B cell (primary cell): ENCODE data around the gene ZNF614. TPM values are rescaled to one million over a fixed set of nuclear protein-coding genes. Genes with fewer than 3 reads are reported as not detected.

ENCODE experiments used
- ATAC-seq: fragments of 200-7000 bp; cut with Tn5 transposase; one replicate; pipeline ENCODE4 v1.10.0; 2021; ENCODE audit warnings: low read depth, mild to moderate bottlenecking, moderate number of reproducible peaks, moderate library complexity
- CTCF ChIA-PET: fragments of 350-600 bp; sonication (Branson Sonifier 250); formaldehyde crosslinking; loops from one replicate; lab custom pipeline; 2021; ENCODE audit warnings: antibody characterized with exemption, inconsistent platforms; lab: Charles Lee
- POLR2A ChIA-PET: fragments of 350-600 bp; sonication (Branson Sonifier 250); formaldehyde crosslinking; loops from one replicate; lab custom pipeline; 2021; ENCODE audit warnings: antibody characterized with exemption; lab: Charles Lee
- DNase-seq: peaks from one replicate; pipeline ENCODE4 v3.0.0; 2013
- H2AFZ ChIP-seq: 2 replicates; pipeline ENCODE4 v1.6.1; 2012; ENCODE audit warnings: mild to moderate bottlenecking, low read depth, low read length; ENCODE audit not compliant: insufficient read depth, poor library complexity, severe bottlenecking
- H3K27ac ChIP-seq, 2 donors: 1 replicate in 1 of 2; 2 replicates in 1 of 2; pipeline ENCODE4 v1.5.1; 2012 to 2013; ENCODE audit warnings: low read length in 2 of 2, mild to moderate bottlenecking in 2 of 2, moderate library complexity in 1 of 2
- H3K27me3 ChIP-seq, 4 experiments: fragments of 200-600 bp in 1 of 4; sonication (generic) in 1 of 4; replicated peaks in 1 of 4; 1 replicate in 2 of 4; 2 replicates in 2 of 4; pipeline versions ENCODE4 v1.6.1 to v1.7.0; 2013 to 2016; ENCODE audit warnings: low read length in 3 of 4, mild to moderate bottlenecking in 2 of 4, mixed read lengths in 1 of 4, moderate library complexity in 1 of 4; ENCODE audit not compliant: insufficient read depth in 4 of 4, control insufficient read depth in 3 of 4; ENCODE audit errors: control extremely low read depth in 1 of 4
- H3K36me3 ChIP-seq, 2 experiments: replicated peaks in 1 of 2; 1 replicate in 1 of 2; 2 replicates in 1 of 2; pipeline versions ENCODE4 v1.6.1 to v1.7.1; 2013; ENCODE audit warnings: low read length in 1 of 2; ENCODE audit not compliant: insufficient read depth in 2 of 2, control insufficient read depth in 1 of 2; ENCODE audit errors: control extremely low read depth in 1 of 2, extremely low read depth in 1 of 2
- H3K4me1 ChIP-seq, 2 donors: fragments of 200-600 bp in 1 of 2; sonication (generic) in 1 of 2; 1 replicate in 1 of 2; 2 replicates in 1 of 2; pipeline versions ENCODE4 v1.5.1 to v1.6.1; 2013 to 2017; ENCODE audit warnings: low read length in 2 of 2; ENCODE audit not compliant: control insufficient read depth in 2 of 2, insufficient read depth in 2 of 2
- H3K4me2 ChIP-seq: replicated peaks from 2 replicates; pipeline ENCODE3; 2012; ENCODE audit warnings: mild to moderate bottlenecking, low read depth, low read length; ENCODE audit not compliant: poor library complexity, severe bottlenecking
- H3K4me3 ChIP-seq, 5 experiments: fragments of 200-600 bp in 1 of 5; sonication (generic) in 1 of 5; 1 replicate in 3 of 5; 2 replicates in 2 of 5; pipeline versions ENCODE4 v1.5.1 to v1.7.0; 2011 to 2016; ENCODE audit warnings: low read length in 4 of 5, mild to moderate bottlenecking in 4 of 5, low read depth in 2 of 5, control low read depth in 1 of 5, moderate library complexity in 1 of 5; ENCODE audit not compliant: insufficient read depth in 1 of 5; ENCODE audit errors: control extremely low read depth in 1 of 5, extremely low read depth in 1 of 5
- H3K79me2 ChIP-seq: fragments of 200-600 bp; sonication (generic); one replicate; pipeline ENCODE4 v1.6.0; 2016; ENCODE audit warnings: low read length; ENCODE audit not compliant: control insufficient read depth, insufficient read depth
- H3K9ac ChIP-seq: fragments of 200-600 bp; sonication (generic); 2 replicates; pipeline ENCODE4 v1.6.1; 2017; ENCODE audit warnings: mild to moderate bottlenecking, low read length, moderate library complexity
- H3K9me3 ChIP-seq, 3 donors: one replicate each; pipeline versions ENCODE4 v1.6.1 to v1.7.1; 2013; ENCODE audit warnings: low read length in 2 of 3; ENCODE audit not compliant: control insufficient read depth in 2 of 3, insufficient read depth in 1 of 3; ENCODE audit errors: control extremely low read depth in 1 of 3
- H4K20me1 ChIP-seq: 2 replicates; pipeline ENCODE4 v1.6.0; 2012; ENCODE audit warnings: mild to moderate bottlenecking, low read length; ENCODE audit not compliant: insufficient read depth, control insufficient read depth, poor library complexity, severe bottlenecking
- H3K27ac Mint-ChIP-seq: one replicate; pipeline ENCODE4 v1.8.0; 2021; ENCODE audit warnings: mixed read lengths
- H3K27me3 Mint-ChIP-seq: one replicate; pipeline ENCODE4 v1.8.0; 2021; ENCODE audit warnings: mixed read lengths
- H3K4me1 Mint-ChIP-seq: one replicate; pipeline ENCODE4 v1.8.0; 2021; ENCODE audit warnings: mixed read lengths
- H3K4me3 Mint-ChIP-seq: one replicate; pipeline ENCODE4 v1.8.0; 2021; ENCODE audit warnings: mixed read lengths
- H3K9me3 Mint-ChIP-seq: one replicate; pipeline ENCODE4 v1.8.0; 2022; ENCODE audit warnings: mixed read lengths; ENCODE audit not compliant: insufficient read depth
- CTCF ChIP-seq: fragments of 200-600 bp; IDR thresholded peaks from one replicate; pipeline ENCODE4 v1.8.0; 2022; ENCODE audit warnings: antibody characterized with exemption, mild to moderate bottlenecking
- EZH2 ChIP-seq: IDR thresholded peaks from 2 replicates; pipeline ENCODE4 v1.6.1; 2012; ENCODE audit warnings: borderline replicate concordance, low read depth, mild to moderate bottlenecking, moderate library complexity, low read length; ENCODE audit not compliant: insufficient read depth, poor library complexity, severe bottlenecking
- WGBS: methylation state at CpG from one replicate; pipeline ENCODE4 v1.1.5; 2013; ENCODE audit warnings: missing lambda C conversion rate; ENCODE audit not compliant: insufficient coverage; 5-methylcytosine and 5-hydroxymethylcytosine counted together
- intact Hi-C: fragments of 100-400 bp; cut with micrococcal nuclease; formaldehyde crosslinking; loops from one replicate; pipeline ENCODE4 v1.10.0; 2022
- polyA plus RNA-seq: library from polyadenylated mRNA; depleted of rRNA; stranded (reverse); fragments of >200 nt; gene quantifications from 2 replicates; pipeline ENCODE4 v1.2.3, GENCODE V29; 2012
- total RNA-seq, 2 donors: library from RNA; stranded (reverse); fragments of 120-200 nt in 1 of 2; gene quantifications; 1 replicate in 1 of 2; 2 replicates in 1 of 2; pipeline versions ENCODE4 v1.2.3 to v1.2.4, GENCODE V29; 2013 to 2022

Gene ZNF614
- total and polyA plus RNA-seq, 2 donors (not counting 1 experiment from before 2014, with no cell fraction given), result 3.5 to 14.3 TPM

GRCh38 chr19:51971624-51972023 lies 56.6 kb downstream of the ZNF614 start:
- Histone ChIP-seq H3K36me3 (peaks cover 42 to 89% of the 10 kb centered on the region in 2 experiments), H3K79me2 (peaks cover 38% of the 10 kb centered on the region), H3K4me1 (no peaks in the 10 kb centered on the region), H2AFZ (no peak overlapping the region), H3K27ac (no peak overlapping the region), H3K4me2 (no peak overlapping the region), H3K9ac (no peak overlapping the region), H4K20me1 (no peaks in the 10 kb centered on the region), H3K9me3 (peaks cover 44 to 91% (median 79%) of the 10 kb centered on the region in 3 donors), H3K4me3 (peak overlapping the region in 1 of 5 experiments; percentile 22), H3K27me3 (no peaks in the 10 kb centered on the region)
- POLR2A ChIA-PET, result no interaction called here
- H3K27me3 Mint-ChIP-seq, result no peaks in the 10 kb centered on the region
- DNase-seq (peak; percentile 52), ATAC-seq (no peak)
- H3K4me3 Mint-ChIP-seq, result no peak overlapping the region
- CTCF ChIA-PET, result no interaction called here
- no peak overlapping the region for H3K27ac Mint-ChIP-seq
- 96% methylated on average over 2 of the region's 4 CpGs for WGBS
- H3K9me3 Mint-ChIP-seq, result peaks cover 34% of the 10 kb centered on the region
- TF ChIP-seq EZH2, result no peak
- TF ChIP-seq CTCF, result no peak
- no peaks in the 10 kb centered on the region for H3K4me1 Mint-ChIP-seq
- intact Hi-C loops, result no loop called here

GRCh38 chr19:51970718-51971117 lies 57.5 kb downstream of the ZNF614 start:
- Histone ChIP-seq H3K9ac (peak overlapping the region; percentile 1), H4K20me1 (no peaks in the 10 kb centered on the region), H2AFZ (no peak overlapping the region), H3K27ac (no peak overlapping the region), H3K4me2 (no peak overlapping the region), H3K9me3 (peaks cover 48 to 93% (median 77%) of the 10 kb centered on the region in 3 donors), H3K4me1 (no peaks in the 10 kb centered on the region), H3K79me2 (peaks cover 29% of the 10 kb centered on the region), H3K27me3 (no peaks in the 10 kb centered on the region), H3K36me3 (peaks cover 47 to 95% of the 10 kb centered on the region in 2 experiments), H3K4me3 (peak overlapping the region in 1 of 5 experiments; percentile 12)
- ChIA-PET POLR2A (no interaction called here), CTCF (no interaction called here)
- Mint-ChIP-seq H3K27ac (no peak overlapping the region), H3K4me1 (no peaks in the 10 kb centered on the region), H3K4me3 (no peak overlapping the region), H3K9me3 (peaks cover 29% of the 10 kb centered on the region), H3K27me3 (no peaks in the 10 kb centered on the region)
- intact Hi-C loops, result no loop called here
- WGBS, result 100% methylated on average over 1 of the region's 1 CpG
- no peak for ATAC-seq
- no peak for DNase-seq
- TF ChIP-seq CTCF (no peak), EZH2 (no peak)
